HCT116 (cell line): ENCODE measurements around the gene PRG2.

Experiments
- TCF7L2 ChIP-seq: IDR thresholded peaks from 2 replicates; pipeline ENCODE4 v1.7.0; 2011; ENCODE audit warnings: borderline replicate concordance, inconsistent platforms; ENCODE audit not compliant: insufficient read depth, insufficient read length; ENCODE audit errors: extremely low read depth
- TF ChIP-seq, protein P1 (sequence below): IDR thresholded peaks from 2 replicates; pipeline ENCODE4 v1.6.1; 2012; ENCODE audit warnings: low read depth
- TF ChIP-seq, protein P2 (sequence below), 3 experiments: fragments of 200-600 bp in 1 of 3; sonication (generic) in 1 of 3; IDR thresholded peaks in 2 of 3; conservative IDR thresholded peaks in 1 of 3; 2 replicates each; pipeline ENCODE4 v1.5.1; 2012 to 2017; ENCODE audit warnings: low read depth in 2 of 3, low read length in 2 of 3, antibody characterized with exemption in 1 of 3, borderline replicate concordance in 1 of 3, control low read depth in 1 of 3, mild to moderate bottlenecking in 1 of 3, mixed read lengths in 1 of 3, mixed run types in 1 of 3, moderate library complexity in 1 of 3; ENCODE audit not compliant: insufficient read depth in 1 of 3

- no peak for TF ChIP-seq TCF7L2
- TF ChIP-seq, protein P1, sequence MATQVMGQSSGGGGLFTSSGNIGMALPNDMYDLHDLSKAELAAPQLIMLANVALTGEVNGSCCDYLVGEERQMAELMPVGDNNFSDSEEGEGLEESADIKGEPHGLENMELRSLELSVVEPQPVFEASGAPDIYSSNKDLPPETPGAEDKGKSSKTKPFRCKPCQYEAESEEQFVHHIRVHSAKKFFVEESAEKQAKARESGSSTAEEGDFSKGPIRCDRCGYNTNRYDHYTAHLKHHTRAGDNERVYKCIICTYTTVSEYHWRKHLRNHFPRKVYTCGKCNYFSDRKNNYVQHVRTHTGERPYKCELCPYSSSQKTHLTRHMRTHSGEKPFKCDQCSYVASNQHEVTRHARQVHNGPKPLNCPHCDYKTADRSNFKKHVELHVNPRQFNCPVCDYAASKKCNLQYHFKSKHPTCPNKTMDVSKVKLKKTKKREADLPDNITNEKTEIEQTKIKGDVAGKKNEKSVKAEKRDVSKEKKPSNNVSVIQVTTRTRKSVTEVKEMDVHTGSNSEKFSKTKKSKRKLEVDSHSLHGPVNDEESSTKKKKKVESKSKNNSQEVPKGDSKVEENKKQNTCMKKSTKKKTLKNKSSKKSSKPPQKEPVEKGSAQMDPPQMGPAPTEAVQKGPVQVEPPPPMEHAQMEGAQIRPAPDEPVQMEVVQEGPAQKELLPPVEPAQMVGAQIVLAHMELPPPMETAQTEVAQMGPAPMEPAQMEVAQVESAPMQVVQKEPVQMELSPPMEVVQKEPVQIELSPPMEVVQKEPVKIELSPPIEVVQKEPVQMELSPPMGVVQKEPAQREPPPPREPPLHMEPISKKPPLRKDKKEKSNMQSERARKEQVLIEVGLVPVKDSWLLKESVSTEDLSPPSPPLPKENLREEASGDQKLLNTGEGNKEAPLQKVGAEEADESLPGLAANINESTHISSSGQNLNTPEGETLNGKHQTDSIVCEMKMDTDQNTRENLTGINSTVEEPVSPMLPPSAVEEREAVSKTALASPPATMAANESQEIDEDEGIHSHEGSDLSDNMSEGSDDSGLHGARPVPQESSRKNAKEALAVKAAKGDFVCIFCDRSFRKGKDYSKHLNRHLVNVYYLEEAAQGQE: no peak
- TF ChIP-seq, protein P2, sequence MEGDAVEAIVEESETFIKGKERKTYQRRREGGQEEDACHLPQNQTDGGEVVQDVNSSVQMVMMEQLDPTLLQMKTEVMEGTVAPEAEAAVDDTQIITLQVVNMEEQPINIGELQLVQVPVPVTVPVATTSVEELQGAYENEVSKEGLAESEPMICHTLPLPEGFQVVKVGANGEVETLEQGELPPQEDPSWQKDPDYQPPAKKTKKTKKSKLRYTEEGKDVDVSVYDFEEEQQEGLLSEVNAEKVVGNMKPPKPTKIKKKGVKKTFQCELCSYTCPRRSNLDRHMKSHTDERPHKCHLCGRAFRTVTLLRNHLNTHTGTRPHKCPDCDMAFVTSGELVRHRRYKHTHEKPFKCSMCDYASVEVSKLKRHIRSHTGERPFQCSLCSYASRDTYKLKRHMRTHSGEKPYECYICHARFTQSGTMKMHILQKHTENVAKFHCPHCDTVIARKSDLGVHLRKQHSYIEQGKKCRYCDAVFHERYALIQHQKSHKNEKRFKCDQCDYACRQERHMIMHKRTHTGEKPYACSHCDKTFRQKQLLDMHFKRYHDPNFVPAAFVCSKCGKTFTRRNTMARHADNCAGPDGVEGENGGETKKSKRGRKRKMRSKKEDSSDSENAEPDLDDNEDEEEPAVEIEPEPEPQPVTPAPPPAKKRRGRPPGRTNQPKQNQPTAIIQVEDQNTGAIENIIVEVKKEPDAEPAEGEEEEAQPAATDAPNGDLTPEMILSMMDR (IDR thresholded peaks at IDR 0.05 in 2 of 3, conservative IDR thresholded peaks at IDR 0.05 in 1 of 3; ENCODE audit: borderline replicate concordance in 1 of 3, insufficient read depth in 1 of 3, low read depth in 2 of 3, low read length in 2 of 3): no peak
Measured at GRCh38 chr11:57390535-57390934, at the start of gene PRG2.
